ENCODE data around the gene CCDC27. TPM values are rescaled to one million over a fixed set of nuclear protein-coding genes. Genes with fewer than 3 reads are reported as not detected.

The CCDC27 gene
- total RNA-seq, 2 experiments from 2014 or later: not detected

DNA sequence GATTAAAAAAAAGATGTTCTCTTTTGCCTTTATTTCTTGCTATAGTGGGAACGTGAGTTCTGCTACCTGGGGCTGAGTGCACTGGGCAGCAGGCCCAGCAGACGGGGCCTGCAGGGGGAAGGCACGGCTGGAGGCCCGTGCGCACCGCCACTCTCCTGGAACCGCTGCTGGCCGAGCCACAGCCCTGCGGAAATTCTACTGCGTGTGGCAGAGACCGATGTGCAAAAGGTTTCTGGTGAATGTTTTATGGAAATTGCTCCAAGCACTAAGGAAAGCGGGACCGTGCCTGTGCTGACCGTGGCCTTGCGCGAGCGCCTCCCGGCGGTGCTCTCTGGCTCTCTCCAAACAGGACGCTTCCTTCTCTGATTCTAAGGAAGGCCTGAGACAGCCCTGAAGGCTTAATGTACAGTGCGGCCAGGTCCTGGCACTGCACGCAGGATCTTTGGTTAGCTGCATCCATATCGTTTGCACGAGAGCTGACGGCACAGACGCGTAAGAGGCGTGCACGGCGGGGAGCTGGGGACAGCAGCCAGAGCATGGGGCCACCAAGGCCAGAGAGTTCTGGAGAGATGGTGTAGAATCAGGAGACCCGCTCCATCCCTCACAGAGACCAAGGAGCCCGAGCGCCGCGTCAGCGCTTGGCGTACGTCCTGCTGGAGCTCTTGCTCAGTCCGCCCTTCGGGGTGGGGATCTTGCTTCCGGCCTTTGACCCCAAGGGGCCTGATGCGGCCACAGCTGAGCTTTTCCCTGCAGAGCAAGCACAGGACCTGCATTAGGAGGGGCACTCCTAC, 62.7 kb downstream of the CCDC27 start:
- TF ChIP-seq, protein P1, sequence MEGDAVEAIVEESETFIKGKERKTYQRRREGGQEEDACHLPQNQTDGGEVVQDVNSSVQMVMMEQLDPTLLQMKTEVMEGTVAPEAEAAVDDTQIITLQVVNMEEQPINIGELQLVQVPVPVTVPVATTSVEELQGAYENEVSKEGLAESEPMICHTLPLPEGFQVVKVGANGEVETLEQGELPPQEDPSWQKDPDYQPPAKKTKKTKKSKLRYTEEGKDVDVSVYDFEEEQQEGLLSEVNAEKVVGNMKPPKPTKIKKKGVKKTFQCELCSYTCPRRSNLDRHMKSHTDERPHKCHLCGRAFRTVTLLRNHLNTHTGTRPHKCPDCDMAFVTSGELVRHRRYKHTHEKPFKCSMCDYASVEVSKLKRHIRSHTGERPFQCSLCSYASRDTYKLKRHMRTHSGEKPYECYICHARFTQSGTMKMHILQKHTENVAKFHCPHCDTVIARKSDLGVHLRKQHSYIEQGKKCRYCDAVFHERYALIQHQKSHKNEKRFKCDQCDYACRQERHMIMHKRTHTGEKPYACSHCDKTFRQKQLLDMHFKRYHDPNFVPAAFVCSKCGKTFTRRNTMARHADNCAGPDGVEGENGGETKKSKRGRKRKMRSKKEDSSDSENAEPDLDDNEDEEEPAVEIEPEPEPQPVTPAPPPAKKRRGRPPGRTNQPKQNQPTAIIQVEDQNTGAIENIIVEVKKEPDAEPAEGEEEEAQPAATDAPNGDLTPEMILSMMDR (IDR thresholded peaks at IDR 0.05): no peak
- ChIA-PET POLR2A (no interaction called here), CTCF (no interaction called here)
- Mint-ChIP-seq H3K4me3 (no peak overlapping the region), H3K27ac (no peak overlapping the region), H3K9me3 (no peaks in the 10 kb centered on the region), H3K27me3 (no peaks in the 10 kb centered on the region), H3K36me3 (ENCODE audit: low read depth) (peaks cover 2% of the 10 kb centered on the region), H3K4me1 (ENCODE audit: low read depth) (no peaks in the 10 kb centered on the region)
- DNase-seq: no peak
- intact Hi-C loops (cut with micrococcal nuclease): no loop called here
- ATAC-seq: no peak

DNA sequence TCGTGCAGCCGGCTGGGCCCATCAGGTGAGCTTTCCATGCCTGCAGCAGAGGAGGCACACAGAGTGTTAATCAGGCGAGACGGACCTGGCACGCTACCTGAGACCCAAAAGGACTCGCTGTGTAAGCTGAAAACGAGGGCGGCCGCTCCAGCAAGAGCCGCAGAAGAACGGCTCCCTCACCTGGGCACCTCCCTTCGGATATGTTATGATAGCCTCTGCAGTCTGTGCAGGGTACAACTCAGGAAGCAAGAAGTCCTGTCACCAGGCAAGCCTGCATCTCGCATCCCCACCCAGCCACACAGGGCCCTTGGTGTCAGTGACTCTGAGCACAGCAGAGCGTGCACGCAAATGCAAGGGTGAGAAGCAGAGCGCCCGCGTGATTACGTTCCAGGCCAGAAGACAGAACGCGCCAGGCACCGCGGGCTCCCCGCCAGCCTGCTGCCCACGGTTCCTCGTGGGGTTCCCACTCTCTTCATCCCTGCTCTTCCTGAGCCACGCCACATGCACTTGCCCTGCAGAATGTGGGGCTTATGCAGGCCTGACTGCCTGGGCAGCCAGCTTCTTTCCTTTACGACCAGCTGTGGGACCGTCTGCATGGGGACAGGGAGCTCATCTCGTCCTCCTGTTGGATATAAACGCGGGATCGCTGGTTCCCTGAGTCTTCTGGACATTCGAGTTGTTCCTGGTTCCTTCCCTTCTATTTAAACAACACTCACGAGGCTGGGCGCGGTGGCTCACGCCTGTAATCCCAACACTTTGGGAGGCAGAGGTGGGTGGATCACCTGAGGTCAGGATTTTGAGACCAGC, 64.3 kb downstream of the CCDC27 start:
- Mint-ChIP-seq H3K4me3 (no peak overlapping the region), H3K36me3 (ENCODE audit: low read depth) (peaks cover 5% of the 10 kb centered on the region), H3K9me3 (no peaks in the 10 kb centered on the region), H3K27ac (no peak overlapping the region), H3K27me3 (no peaks in the 10 kb centered on the region), H3K4me1 (ENCODE audit: low read depth) (no peaks in the 10 kb centered on the region)
- DNase-seq: no peak
- POLR2A ChIA-PET: no interaction called here
- TF ChIP-seq, protein P1 (IDR thresholded peaks at IDR 0.05): no peak
- ATAC-seq: no peak
- CTCF ChIA-PET: no interaction called here
- intact Hi-C loops (cut with micrococcal nuclease): no loop called here

DNA sequence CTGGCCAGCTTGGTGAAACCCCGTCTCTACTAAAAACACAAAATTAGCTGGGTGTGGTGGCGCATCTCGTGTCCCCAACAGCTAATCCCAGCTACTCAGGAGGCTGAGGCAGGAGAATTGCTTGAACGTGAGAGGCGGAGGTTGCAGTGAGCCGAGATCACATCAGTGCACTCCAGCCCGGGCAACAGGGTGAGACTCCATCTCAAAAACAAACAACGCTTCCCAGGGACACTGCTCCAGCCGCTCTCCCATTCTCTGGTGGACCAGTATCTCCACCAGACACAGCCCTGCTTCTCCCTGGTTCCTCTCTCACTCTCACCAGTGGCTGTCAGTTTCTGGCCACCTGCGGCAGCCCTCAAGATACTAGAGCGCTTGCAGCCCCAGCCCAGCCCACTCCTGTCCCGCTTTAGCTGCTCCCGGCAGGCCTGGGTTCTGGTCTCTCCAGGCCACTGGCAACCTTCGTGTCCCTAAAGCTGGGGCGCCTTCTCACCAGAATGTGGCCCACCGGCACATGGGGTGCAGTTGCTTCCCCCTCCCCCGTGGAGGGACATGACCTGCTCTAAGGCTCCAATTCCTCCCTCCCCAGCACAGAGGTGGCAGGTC, 65.0 kb downstream of the CCDC27 start:
- no peak overlapping the region for H3K27ac Mint-ChIP-seq
- TF ChIP-seq, protein P1 (IDR thresholded peaks at IDR 0.05): no peak
- ChIA-PET POLR2A (no interaction called here), CTCF (no interaction called here)
- H3K36me3 Mint-ChIP-seq (ENCODE audit: low read depth): peaks cover 6% of the 10 kb centered on the region
- no peaks in the 10 kb centered on the region for H3K4me1 Mint-ChIP-seq (ENCODE audit: low read depth)
- H3K27me3 Mint-ChIP-seq: no peaks in the 10 kb centered on the region
- intact Hi-C loops (cut with micrococcal nuclease): no loop called here
- ATAC-seq: no peak
- no peak for DNase-seq
- no peaks in the 10 kb centered on the region for H3K9me3 Mint-ChIP-seq
- H3K4me3 Mint-ChIP-seq: no peak overlapping the region

DNA sequence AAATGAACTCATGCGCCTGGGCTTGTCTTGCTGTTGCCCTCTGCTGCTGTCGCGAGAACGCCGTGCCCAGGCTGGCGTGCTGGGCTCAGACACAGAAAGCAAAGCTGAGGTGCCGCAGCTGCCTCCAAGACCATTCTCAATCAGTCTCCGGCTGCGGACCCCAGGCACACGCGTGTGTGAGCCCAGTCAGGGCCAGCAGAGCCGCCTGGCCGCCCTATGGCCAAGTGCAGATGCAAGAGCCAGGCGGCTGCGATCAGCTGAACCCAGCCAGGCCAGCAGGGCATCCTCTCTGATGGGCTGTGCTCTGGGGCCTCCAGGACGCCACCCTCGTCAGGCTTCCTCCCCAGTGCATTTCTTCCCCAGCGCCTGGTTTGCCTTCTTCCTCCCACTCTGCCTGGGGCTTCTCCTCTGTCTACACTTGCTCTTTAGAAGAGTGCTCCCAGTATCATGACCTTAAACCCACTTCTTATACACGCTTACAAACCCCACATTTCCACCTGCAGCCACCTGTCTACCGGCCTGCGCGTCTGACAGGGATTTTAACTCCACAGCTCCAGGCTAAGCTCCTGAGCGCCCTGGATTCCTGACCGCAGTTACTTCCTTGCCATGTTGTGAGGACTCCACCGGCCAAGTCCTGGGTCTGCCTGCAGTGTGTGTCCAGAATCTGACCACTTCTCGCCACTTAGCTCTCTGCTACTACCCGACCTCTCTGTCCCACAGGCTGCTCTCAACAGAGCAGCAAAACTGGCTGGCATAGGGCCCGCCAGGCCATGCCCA, 65.8 kb downstream of the CCDC27 start:
- Mint-ChIP-seq H3K27ac (no peak overlapping the region), H3K36me3 (ENCODE audit: low read depth) (peaks cover 8% of the 10 kb centered on the region), H3K9me3 (no peaks in the 10 kb centered on the region), H3K27me3 (no peaks in the 10 kb centered on the region), H3K4me1 (ENCODE audit: low read depth) (no peaks in the 10 kb centered on the region), H3K4me3 (no peak overlapping the region)
- ATAC-seq (no peak), DNase-seq (no peak)
- CTCF ChIA-PET: no interaction called here
- TF ChIP-seq, protein P1 (IDR thresholded peaks at IDR 0.05): no peak
- POLR2A ChIA-PET: no interaction called here
- intact Hi-C loops (cut with micrococcal nuclease): no loop called here

All from activated CD8-positive, alpha-beta T cell treated with anti-CD3 and anti-CD28 coated beads for 36 hours (primary cell).